SK-N-SH treated with all-trans-retinoic acid at 6 μM for 48 hours (cell line): Measurements from ENCODE around the gene GPN1.

Experiments used
- ARNTL ChIP-seq: fragments of 450-650 bp; formaldehyde crosslinking; IDR thresholded peaks from 2 replicates; pipeline ENCODE4 v1.5.0; 2020; ENCODE audit warnings: low read depth, mild to moderate bottlenecking, moderate library complexity, borderline replicate concordance
- BACH2 ChIP-seq: fragments of 250-450 bp; sonication (Bioruptor Pico); IDR thresholded peaks from 2 replicates; pipeline ENCODE4 v1.9.0; 2021; ENCODE audit warnings: mild to moderate bottlenecking, borderline replicate concordance
- GLIS3 ChIP-seq: fragments of 250-450 bp; sonication (Bioruptor Pico); IDR thresholded peaks from 2 replicates; pipeline ENCODE4 v1.5.0; 2020; ENCODE audit warnings: mild to moderate bottlenecking, moderate library complexity
- PPARA ChIP-seq: fragments of 250-450 bp; sonication (Bioruptor Pico); IDR thresholded peaks from 2 replicates; pipeline ENCODE4 v1.5.0; 2020; ENCODE audit warnings: mild to moderate bottlenecking, borderline replicate concordance
- RARB ChIP-seq: fragments of 250-450 bp; sonication (Bioruptor Pico); IDR thresholded peaks from 2 replicates; pipeline ENCODE4 v1.8.0; 2021; ENCODE audit warnings: mild to moderate bottlenecking, moderate library complexity
- TSHZ2 ChIP-seq: fragments of 250-450 bp; sonication (Bioruptor Pico); IDR thresholded peaks from 2 replicates; pipeline ENCODE4 v1.5.0; 2020; ENCODE audit warnings: mild to moderate bottlenecking, moderate library complexity
- ZFP3 ChIP-seq: fragments of 250-450 bp; sonication (Bioruptor Pico); IDR thresholded peaks from 2 replicates; pipeline ENCODE4 v1.5.0; 2020; ENCODE audit warnings: mild to moderate bottlenecking, moderate library complexity
- ZFP30 ChIP-seq: fragments of 450-650 bp; formaldehyde crosslinking; IDR thresholded peaks from 2 replicates; pipeline ENCODE4 v1.5.0; 2022; ENCODE audit warnings: mild to moderate bottlenecking, moderate library complexity
- ZNF8 ChIP-seq: fragments of 450-650 bp; formaldehyde crosslinking; IDR thresholded peaks from 2 replicates; pipeline ENCODE4 v1.5.0; 2020; ENCODE audit warnings: mild to moderate bottlenecking, moderate library complexity
- TF ChIP-seq, protein P1 (sequence below): fragments of 250-450 bp; sonication (Bioruptor Pico); IDR thresholded peaks from 2 replicates; pipeline ENCODE4 v1.5.1; 2020; ENCODE audit warnings: low read depth, mild to moderate bottlenecking, moderate library complexity

- TF ChIP-seq, protein P1, sequence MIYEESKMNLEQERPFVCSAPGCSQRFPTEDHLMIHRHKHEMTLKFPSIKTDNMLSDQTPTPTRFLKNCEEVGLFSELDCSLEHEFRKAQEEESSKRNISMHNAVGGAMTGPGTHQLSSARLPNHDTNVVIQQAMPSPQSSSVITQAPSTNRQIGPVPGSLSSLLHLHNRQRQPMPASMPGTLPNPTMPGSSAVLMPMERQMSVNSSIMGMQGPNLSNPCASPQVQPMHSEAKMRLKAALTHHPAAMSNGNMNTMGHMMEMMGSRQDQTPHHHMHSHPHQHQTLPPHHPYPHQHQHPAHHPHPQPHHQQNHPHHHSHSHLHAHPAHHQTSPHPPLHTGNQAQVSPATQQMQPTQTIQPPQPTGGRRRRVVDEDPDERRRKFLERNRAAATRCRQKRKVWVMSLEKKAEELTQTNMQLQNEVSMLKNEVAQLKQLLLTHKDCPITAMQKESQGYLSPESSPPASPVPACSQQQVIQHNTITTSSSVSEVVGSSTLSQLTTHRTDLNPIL (CRISPR knock-in tag): 0 out of 2 replicates have a peak, but pooled peaks have one; percentile 32
- TF ChIP-seq RARB: no peak
- no peak for TF ChIP-seq BACH2 (CRISPR knock-in tag)
- no peak for TF ChIP-seq ZFP30
- TF ChIP-seq ZFP3 (CRISPR knock-in tag): no peak
- no peak for TF ChIP-seq ZNF8
- no peak for TF ChIP-seq PPARA (CRISPR knock-in tag)
- TF ChIP-seq GLIS3 (CRISPR knock-in tag): no peak
- TF ChIP-seq TSHZ2 (CRISPR knock-in tag): no peak
- TF ChIP-seq ARNTL (CRISPR knock-in tag): no peak
These were observed 45.4 kb upstream of the GPN1 start for GRCh38 chr2:27583390-27583915.
